Motor neuron (in vitro differentiated cells): ENCODE results near the gene GPSM1. TPM values are rescaled to one million over a fixed set of nuclear protein-coding genes. Genes with fewer than 3 reads are reported as not detected.

Experiments
- ATAC-seq, 8 experiments: fragments of 200-7000 bp; cut with Tn5 transposase; replicated peaks in 6 of 8; 2 replicates each; pipeline ENCODE4 v1.8.0; 2021; ENCODE audit warnings: mild to moderate bottlenecking in 8 of 8, moderate library complexity in 8 of 8
- H3K27ac ChIP-seq, 2 donors: fragments of 250-450 bp; sonication (Bioruptor Pico); 2 replicates each; pipeline ENCODE4 v1.9.0; 2021; ENCODE audit warnings: antibody characterized with exemption in 2 of 2, mild to moderate bottlenecking in 2 of 2, moderate library complexity in 1 of 2
- H3K4me1 ChIP-seq, 2 donors: fragments of 250-450 bp; sonication (Bioruptor Pico); replicated peaks in 1 of 2; 2 replicates each; pipeline ENCODE4 v1.6.1; 2021; ENCODE audit warnings: antibody characterized with exemption in 2 of 2, mild to moderate bottlenecking in 2 of 2, moderate library complexity in 1 of 2
- H3K4me3 ChIP-seq, 5 donors: fragments of 250-450 bp; sonication (Bioruptor Pico); 2 replicates each; pipeline ENCODE4 v1.9.0; 2021; ENCODE audit warnings: antibody characterized with exemption in 5 of 5, mild to moderate bottlenecking in 5 of 5, moderate library complexity in 4 of 5
- WGBS, 10 experiments: fragments of 450-650 bp; shearing (Covaris generic); methylation state at CpG; one replicate each; pipeline ENCODE4 v1.0.0; 2022; 5-methylcytosine and 5-hydroxymethylcytosine counted together
- in situ Hi-C, 9 experiments: fragments of 400-800 bp; cut with MboI; loops; one replicate each; pipeline ENCODE4 v1.15.0; 2021; ENCODE audit warnings: low sequenced_read_pairs in 9 of 9, low pct_unique_long_range_greater_than_20kb in 2 of 9; ENCODE audit not compliant: unreplicated experiment in 9 of 9
- total RNA-seq, 8 experiments: library from RNA; unstranded; fragments of 300-600 nt; gene quantifications; 2 replicates each; pipeline versions ENCODE4 v1.2.3 to v1.2.4, GENCODE V29; 2022

Gene GPSM1
- total RNA-seq, 8 experiments from 2014 or later, result 10.3 to 40.8 (median 28.9) TPM

GRCh38 chr9:136362450-136362784 lies 35.1 kb downstream of the GPSM1 start:
- Histone ChIP-seq H3K4me3 (peak overlapping the region in 4 of 5 donors; percentile 82 to 99 (median 94)), H3K27ac (peak overlapping the region; percentile 31 to 80), H3K4me1 (peaks cover 12 to 25% of the 10 kb centered on the region in 2 donors)
- no peak for ATAC-seq
- 67 to 90% (median 78%) methylated on average over 1 to 2 of the region's 6 CpGs; no CpG with 5 or more reads in 6 of the 10 experiments for WGBS, 10 experiments
- in situ Hi-C loops, result no loop called here

- in situ Hi-C loops, result no loop called here
- Histone ChIP-seq H3K4me3 (peak within 1 kb of the TSS; percentile 82 to 99 (median 93)), H3K27ac (peak within 1 kb of the TSS; percentile 95 to 98), H3K4me1 (peaks cover 12 to 25% of the 10 kb centered on the region in 2 donors)
- peak; percentile 79 to 88 (median 84) for ATAC-seq
- 0% methylated on average over 2 of the region's 97 CpGs; no CpG with 5 or more reads in 9 of the 10 experiments for WGBS, 10 experiments
Observed at GRCh38 chr9:136363106-136363948, 36.0 kb downstream of the GPSM1 start, which contains the start of gene DNLZ. Gene DNLZ (minus strand): TSS chr9:136363744. CDS start chr9:136363714, 30 bp downstream.

- no peak for ATAC-seq
- Histone ChIP-seq H3K4me3 (peak overlapping the region in 4 of 5 donors; percentile 82 to 99 (median 94)), H3K4me1 (peaks cover 12 to 25% of the 10 kb centered on the region in 2 donors), H3K27ac (no peak overlapping the region)
- WGBS, 10 experiments, result 0 to 100% (median 80%) methylated on average over 1 to 2 of the region's 54 CpGs; no CpG with 5 or more reads in 5 of the 10 experiments
- in situ Hi-C loops, result no loop called here
Observed at GRCh38 chr9:136363949-136364748, 36.8 kb downstream of the GPSM1 start.

GRCh38 chr9:136364942-136365774 lies 37.8 kb downstream of the GPSM1 start:
- in situ Hi-C loops, result no loop called here
- Histone ChIP-seq H3K27ac (peak overlapping the region in 1 of 2 donors; percentile 47), H3K4me1 (peaks cover 12 to 25% of the 10 kb centered on the region in 2 donors), H3K4me3 (no peak overlapping the region)
- no peak for ATAC-seq
- WGBS, 10 experiments, result 41 to 100% (median 83%) methylated on average over 1 to 9 of the region's 31 CpGs; no CpG with 5 or more reads in 5 of the 10 experiments

DNA sequence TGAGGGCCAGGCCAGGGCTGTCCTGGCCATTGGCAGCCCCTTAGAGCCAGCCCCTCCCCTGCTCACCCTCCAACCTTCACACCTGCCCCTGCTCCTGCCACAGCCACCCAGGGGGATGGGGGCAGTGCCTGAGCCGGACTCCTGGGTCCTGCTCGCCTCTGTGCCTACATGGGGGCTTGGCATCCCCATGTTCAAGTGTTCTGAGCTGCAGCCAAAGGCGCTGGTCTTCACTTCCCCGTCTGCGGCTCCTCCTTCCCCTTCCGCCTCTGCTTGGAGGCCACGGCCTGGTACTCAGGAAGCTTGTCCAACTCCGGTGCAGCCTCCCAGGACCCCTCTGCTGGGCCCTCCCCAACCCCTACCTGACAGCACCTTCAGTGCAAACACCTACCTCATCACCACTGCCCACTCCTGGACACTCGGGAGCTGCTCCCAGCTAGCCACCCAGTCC lies 38.5 kb downstream of the GPSM1 start:
- Histone ChIP-seq H3K4me1 (peaks cover 12 to 25% of the 10 kb centered on the region in 2 donors), H3K27ac (no peak overlapping the region), H3K4me3 (no peak overlapping the region)
- ATAC-seq, result no peak
- WGBS, 10 experiments, result 100% methylated on average over 1 of the region's 9 CpGs; no CpG with 5 or more reads in 9 of the 10 experiments
- in situ Hi-C loops, result no loop called here

DNA sequence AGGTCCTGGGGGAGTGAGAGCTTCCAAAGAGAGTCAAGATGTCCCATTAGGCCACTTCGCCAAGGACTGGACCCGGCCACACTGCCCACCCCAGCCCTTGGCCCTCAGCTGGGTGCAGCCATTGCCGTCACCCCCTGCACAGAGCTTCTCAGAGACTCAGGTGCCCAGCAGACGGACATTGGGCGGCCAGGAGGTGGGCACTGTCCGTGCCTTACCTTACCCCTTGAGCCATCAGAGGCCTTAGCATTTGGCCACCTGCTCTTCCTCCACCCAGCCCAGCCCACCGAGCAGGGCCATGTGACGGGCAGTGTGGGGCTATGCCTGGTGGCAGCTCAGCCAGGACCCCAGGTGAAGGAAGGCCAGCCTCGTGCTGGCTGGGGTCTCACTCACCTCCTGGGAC lies 39.5 kb downstream of the GPSM1 start:
- Histone ChIP-seq H3K27ac (no peak overlapping the region), H3K4me3 (no peak overlapping the region), H3K4me1 (peaks cover 10 to 25% of the 10 kb centered on the region in 2 donors)
- ATAC-seq, result no peak
- WGBS, 10 experiments, result 90 to 94% methylated on average over 3 to 5 of the region's 9 CpGs; no CpG with 5 or more reads in 8 of the 10 experiments
- in situ Hi-C loops, result no loop called here

DNA sequence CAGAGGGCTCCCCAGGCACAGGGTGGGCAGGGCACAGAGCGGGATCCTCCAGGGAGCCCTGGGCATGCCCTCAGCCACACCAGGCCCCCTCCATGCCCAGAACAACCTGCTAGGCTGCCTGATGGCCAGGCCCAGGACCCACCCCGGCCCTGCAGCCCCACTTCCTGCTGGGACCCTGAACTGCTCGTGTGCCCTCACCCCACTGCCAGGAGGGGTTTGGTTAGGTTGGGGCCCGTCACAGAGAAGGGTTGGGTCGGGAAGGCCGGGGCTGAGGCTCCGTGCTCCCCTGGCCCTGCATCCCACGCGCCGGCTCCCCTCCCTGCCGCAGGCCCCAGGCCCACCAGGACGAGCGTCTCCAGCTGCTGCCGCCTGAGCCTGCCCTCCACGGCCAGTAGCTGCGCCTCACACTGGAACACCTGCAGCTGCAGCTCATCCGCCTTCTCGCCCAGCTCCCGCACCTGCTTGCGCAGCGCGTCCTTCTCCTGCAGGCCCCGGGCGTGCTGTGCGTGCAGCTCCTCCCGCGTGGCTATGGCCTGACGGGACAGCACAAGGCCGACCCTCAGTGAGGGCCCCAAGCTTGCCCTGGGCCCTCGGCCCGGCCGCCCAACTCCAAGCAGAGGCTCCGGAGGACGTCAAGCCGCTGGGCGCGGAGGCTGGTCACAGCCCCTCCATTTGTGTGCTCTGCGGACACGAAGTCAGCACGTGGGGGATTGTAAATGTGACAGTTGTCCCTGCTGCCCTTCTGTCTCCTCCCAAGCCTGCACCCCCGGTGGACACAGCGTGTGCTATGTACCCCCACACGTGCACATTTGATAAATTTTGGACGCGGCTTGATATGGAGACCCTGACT lies 40.2 kb downstream of the GPSM1 start:
- no peak for ATAC-seq
- in situ Hi-C loops, result no loop called here
- H3K4me1 ChIP-seq, result peaks cover 16 to 26% of the 10 kb centered on the region in 2 donors
- no peak overlapping the region for H3K27ac ChIP-seq
- WGBS, 10 experiments, result 60 to 100% (median 75%) methylated on average over 1 to 4 of the region's 45 CpGs; no CpG with 5 or more reads in 7 of the 10 experiments
- H3K4me3 ChIP-seq, result no peak overlapping the region

DNA sequence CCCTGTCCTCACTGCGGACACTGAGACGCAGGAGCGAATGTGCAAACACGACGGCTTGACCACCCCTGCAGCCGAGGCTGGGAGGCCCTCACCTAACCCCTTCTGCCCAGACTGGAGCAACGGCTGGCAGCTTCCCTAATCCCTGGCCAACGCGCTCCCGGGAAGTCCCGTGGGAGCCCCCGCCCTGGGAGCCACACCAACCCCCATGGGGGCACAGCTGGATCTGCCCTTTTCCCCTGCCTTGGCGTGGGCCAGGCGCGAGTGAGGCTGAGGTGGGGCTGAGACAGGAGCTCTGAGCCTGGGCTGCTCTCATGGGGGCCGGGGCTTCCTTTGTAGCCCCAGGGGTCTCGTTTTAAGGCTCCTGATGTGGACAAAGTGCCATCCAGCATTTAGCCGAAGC lies 40.9 kb downstream of the GPSM1 start:
- in situ Hi-C loops, result no loop called here
- Histone ChIP-seq H3K4me1 (peaks cover 19 to 29% of the 10 kb centered on the region in 2 donors), H3K27ac (no peak overlapping the region), H3K4me3 (no peak overlapping the region)
- WGBS, 10 experiments, result 73 to 88% (median 83%) methylated on average over 2 to 9 of the region's 18 CpGs; no CpG with 5 or more reads in 6 of the 10 experiments
- no peak for ATAC-seq

DNA sequence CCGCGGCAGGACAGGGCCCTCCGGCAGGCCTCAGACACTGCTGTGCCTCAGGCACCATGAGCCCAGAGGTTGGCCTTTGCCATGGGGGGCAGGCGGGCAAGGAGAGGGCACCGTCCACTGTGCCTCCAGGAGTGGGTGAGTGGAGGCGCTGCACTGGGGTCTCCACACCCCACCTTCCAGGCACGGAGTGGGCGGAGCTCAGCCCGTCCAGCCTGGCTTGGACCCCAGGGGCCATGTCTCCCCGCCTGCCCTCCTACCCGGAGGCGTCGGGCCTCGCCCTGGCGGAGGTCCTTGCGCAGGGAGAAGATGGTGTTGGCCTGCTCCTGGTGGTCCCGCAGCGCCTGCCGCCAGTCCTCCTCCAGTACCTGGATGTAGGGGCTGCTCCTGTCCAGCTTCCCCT lies 42.7 kb downstream of the GPSM1 start:
- H3K4me3 ChIP-seq, result no peak overlapping the region
- no peak overlapping the region for H3K27ac ChIP-seq
- 100% methylated on average over 1 of the region's 19 CpGs; no CpG with 5 or more reads in 9 of the 10 experiments for WGBS, 10 experiments
- H3K4me1 ChIP-seq, result peaks cover 25 to 27% of the 10 kb centered on the region in 2 donors
- ATAC-seq, result no peak
- in situ Hi-C loops, result no loop called here

- Histone ChIP-seq H3K4me3 (no peak overlapping the region), H3K27ac (no peak overlapping the region), H3K4me1 (peaks cover 22 to 25% of the 10 kb centered on the region in 2 donors)
- in situ Hi-C loops, result no loop called here
- ATAC-seq, result peak in 2 of 8 experiments; percentile 6 to 26
- WGBS, 10 experiments, result 96 to 100% methylated on average over 1 to 9 of the region's 54 CpGs; no CpG with 5 or more reads in 8 of the 10 experiments
Observed at GRCh38 chr9:136370687-136371532, 43.6 kb downstream of the GPSM1 start.

GRCh38 chr9:136371533-136371880 lies 44.2 kb downstream of the GPSM1 start:
- Histone ChIP-seq H3K4me3 (no peak overlapping the region), H3K4me1 (peaks cover 22 to 25% of the 10 kb centered on the region in 2 donors), H3K27ac (peak overlapping the region; percentile 68 to 75)
- no CpG with 5 or more reads among the region's 13 CpGs for WGBS, 10 experiments
- in situ Hi-C loops, result no loop called here
- ATAC-seq, result no peak
